Esophagus (tissue), 2 donors: ENCODE measurements around the gene ACTR1B. TPM values are rescaled to one million over a fixed set of nuclear protein-coding genes. Genes with fewer than 3 reads are reported as not detected.

Experiments
- H3K27ac ChIP-seq, 2 donors: one replicate each; pipeline ENCODE4 v1.5.1; 2013; ENCODE audit warnings: low read depth in 2 of 2, mild to moderate bottlenecking in 2 of 2, inconsistent platforms in 1 of 2, low read length in 1 of 2, moderate library complexity in 1 of 2
- H3K27me3 ChIP-seq, 2 donors: one replicate each; pipeline ENCODE4 v1.6.1; 2013; ENCODE audit warnings: low read length in 2 of 2, control low read depth in 1 of 2, mild to moderate bottlenecking in 1 of 2; ENCODE audit not compliant: insufficient read depth in 2 of 2, control insufficient read depth in 1 of 2
- H3K36me3 ChIP-seq, 2 donors: one replicate each; pipeline ENCODE4 v1.6.1; 2013; ENCODE audit warnings: low read length in 1 of 2; ENCODE audit not compliant: control insufficient read depth in 2 of 2, insufficient read depth in 2 of 2
- H3K4me1 ChIP-seq, 2 donors: one replicate each; pipeline ENCODE4 v1.6.1; 2013; ENCODE audit warnings: low read length in 1 of 2; ENCODE audit not compliant: control insufficient read depth in 2 of 2, insufficient read depth in 2 of 2
- H3K4me3 ChIP-seq, 2 donors: one replicate each; pipeline ENCODE4 v1.5.1; 2013; ENCODE audit warnings: low read length in 2 of 2, mild to moderate bottlenecking in 2 of 2, low read depth in 1 of 2, moderate library complexity in 1 of 2
- H3K9me3 ChIP-seq, 2 donors: one replicate each; pipeline ENCODE4 v1.6.1; 2013; ENCODE audit warnings: mild to moderate bottlenecking in 2 of 2, low read depth in 1 of 2, low read length in 1 of 2, moderate library complexity in 1 of 2; ENCODE audit not compliant: control insufficient read depth in 2 of 2, insufficient read depth in 1 of 2
- WGBS, 2 donors: extraction: QIAGEN DNeasy Blood & Tissue Kit; methylation state at CpG; one replicate each; pipeline ENCODE4 v1.1.7; 2013; 5-methylcytosine and 5-hydroxymethylcytosine counted together
- polyA plus RNA-seq, 2 donors: library from polyadenylated mRNA; stranded (reverse); fragments of 200-250 nt; gene quantifications; one replicate each; pipeline ENCODE4 v1.2.3, GENCODE V29; 2013
- donor health status: healthy with polysubstance abuse.
- donor health status: Bipolar disorder and iron deficiency.

ACTR1B gene
- polyA plus RNA-seq, 2 donors: 39.2 to 40.9 TPM

- 92 to 93% methylated on average over 5 of the region's 5 CpGs for WGBS, 2 donors
Measured at GRCh38 chr2:97704989-97705388, 41.1 kb upstream of the ACTR1B start.

GRCh38 chr2:97703741-97704140 lies 39.9 kb upstream of the ACTR1B start:
- no peaks in the 10 kb centered on the region for H3K9me3 ChIP-seq
- H3K36me3 ChIP-seq: no peaks in the 10 kb centered on the region
- no peak overlapping the region for H3K27ac ChIP-seq
- 69 to 79% methylated on average over 3 of the region's 3 CpGs for WGBS, 2 donors
- H3K27me3 ChIP-seq: no peaks in the 10 kb centered on the region
- no peak overlapping the region for H3K4me3 ChIP-seq
- no peaks in the 10 kb centered on the region for H3K4me1 ChIP-seq

More at GRCh38 chr2:97704989-97705388, 41.1 kb upstream of the ACTR1B start:
- no peaks in the 10 kb centered on the region for H3K36me3 ChIP-seq
- no peaks in the 10 kb centered on the region for H3K9me3 ChIP-seq
- no peak overlapping the region for H3K27ac ChIP-seq
- no peaks in the 10 kb centered on the region for H3K4me1 ChIP-seq
- H3K4me3 ChIP-seq: no peak overlapping the region
- no peaks in the 10 kb centered on the region for H3K27me3 ChIP-seq

- Histone ChIP-seq H3K27ac (no peak overlapping the region), H3K4me1 (no peaks in the 10 kb centered on the region), H3K4me3 (no peak overlapping the region), H3K9me3 (no peaks in the 10 kb centered on the region), H3K36me3 (no peaks in the 10 kb centered on the region), H3K27me3 (no peaks in the 10 kb centered on the region)
- 90 to 93% methylated on average over 17 to 19 of the region's 19 CpGs for WGBS, 2 donors
Measured at GRCh38 chr2:97702731-97703470, 39.1 kb upstream of the ACTR1B start.

GRCh38 chr2:97701851-97702465 lies 38.1 kb upstream of the ACTR1B start:
- WGBS, 2 donors: 86 to 89% methylated on average over 6 of the region's 6 CpGs
- Histone ChIP-seq H3K4me1 (no peaks in the 10 kb centered on the region), H3K27me3 (no peaks in the 10 kb centered on the region), H3K36me3 (no peaks in the 10 kb centered on the region), H3K4me3 (no peak overlapping the region), H3K27ac (no peak overlapping the region), H3K9me3 (no peaks in the 10 kb centered on the region)

GRCh38 chr2:97701186-97701585 lies 37.3 kb upstream of the ACTR1B start:
- Histone ChIP-seq H3K4me1 (no peaks in the 10 kb centered on the region), H3K27ac (no peak overlapping the region), H3K36me3 (no peaks in the 10 kb centered on the region), H3K27me3 (no peaks in the 10 kb centered on the region), H3K9me3 (no peaks in the 10 kb centered on the region), H3K4me3 (no peak overlapping the region)
- WGBS, 2 donors: 77 to 86% methylated on average over 13 of the region's 13 CpGs

- Histone ChIP-seq H3K36me3 (no peaks in the 10 kb centered on the region), H3K27me3 (no peaks in the 10 kb centered on the region), H3K27ac (no peak overlapping the region), H3K4me1 (no peaks in the 10 kb centered on the region), H3K4me3 (no peak overlapping the region), H3K9me3 (no peaks in the 10 kb centered on the region)
- 60 to 66% methylated on average over 11 of the region's 11 CpGs for WGBS, 2 donors
Measured at GRCh38 chr2:97699765-97700444, 36.1 kb upstream of the ACTR1B start.

- H3K27ac ChIP-seq: no peak overlapping the region
- 85 to 91% methylated on average over 4 of the region's 4 CpGs for WGBS, 2 donors
- H3K4me3 ChIP-seq: no peak overlapping the region
- H3K36me3 ChIP-seq: no peaks in the 10 kb centered on the region
- no peaks in the 10 kb centered on the region for H3K4me1 ChIP-seq
- no peaks in the 10 kb centered on the region for H3K27me3 ChIP-seq
- H3K9me3 ChIP-seq: no peaks in the 10 kb centered on the region
Measured at GRCh38 chr2:97698530-97698929, 34.7 kb upstream of the ACTR1B start.

GRCh38 chr2:97697252-97698235 lies 33.7 kb upstream of the ACTR1B start:
- Histone ChIP-seq H3K9me3 (no peaks in the 10 kb centered on the region), H3K4me1 (no peaks in the 10 kb centered on the region), H3K27me3 (no peaks in the 10 kb centered on the region), H3K4me3 (no peak overlapping the region), H3K27ac (no peak overlapping the region), H3K36me3 (no peaks in the 10 kb centered on the region)
- 28 to 29% methylated on average over 14 of the region's 14 CpGs for WGBS, 2 donors

- Histone ChIP-seq H3K4me1 (no peaks in the 10 kb centered on the region), H3K36me3 (no peaks in the 10 kb centered on the region), H3K4me3 (no peak overlapping the region), H3K27me3 (no peaks in the 10 kb centered on the region), H3K27ac (no peak overlapping the region), H3K9me3 (no peaks in the 10 kb centered on the region)
- 78 to 81% methylated on average over 5 of the region's 5 CpGs for WGBS, 2 donors
Measured at GRCh38 chr2:97695744-97696143, 31.9 kb upstream of the ACTR1B start.
